Osteocyte (in vitro differentiated cells): ENCODE data around the gene FBXW9. TPM values are rescaled to one million over a fixed set of nuclear protein-coding genes. Genes with fewer than 3 reads are reported as not detected.

Experiments
- DNase-seq: peaks from one replicate; pipeline ENCODE4 v3.0.0; 2021; ENCODE audit warnings: mixed read lengths; ENCODE audit not compliant: unreplicated experiment; ENCODE audit errors: extremely low spot score
- H3K27ac Mint-ChIP-seq: one replicate; pipeline ENCODE4 v1.8.0; 2021; ENCODE audit warnings: mild to moderate bottlenecking, mixed read lengths; ENCODE audit not compliant: unreplicated experiment
- H3K27me3 Mint-ChIP-seq: one replicate; pipeline ENCODE4 v1.8.0; 2021; ENCODE audit warnings: mixed read lengths; ENCODE audit not compliant: unreplicated experiment
- H3K36me3 Mint-ChIP-seq: one replicate; pipeline ENCODE4 v1.8.0; 2021; ENCODE audit warnings: mixed read lengths; ENCODE audit not compliant: unreplicated experiment
- H3K4me1 Mint-ChIP-seq: one replicate; pipeline ENCODE4 v1.8.0; 2021; ENCODE audit warnings: mixed read lengths; ENCODE audit not compliant: unreplicated experiment
- H3K4me3 Mint-ChIP-seq: one replicate; pipeline ENCODE4 v1.8.0; 2021; ENCODE audit warnings: mild to moderate bottlenecking, moderate library complexity, mixed read lengths; ENCODE audit not compliant: unreplicated experiment
- H3K9me3 Mint-ChIP-seq: one replicate; pipeline ENCODE4 v1.8.0; 2021; ENCODE audit warnings: mixed read lengths; ENCODE audit not compliant: unreplicated experiment
- CTCF ChIP-seq: fragments of 200-600 bp; sonication (generic); IDR thresholded peaks from 2 replicates; pipeline ENCODE4 v1.5.0; 2021; ENCODE audit warnings: antibody characterized with exemption, mild to moderate bottlenecking, moderate library complexity
- total RNA-seq: library from RNA; stranded (reverse); gene quantifications from 2 replicates; pipeline ENCODE4 v1.2.1, GENCODE V29; 2021

Gene FBXW9
- total RNA-seq, 1 donor from 2014 or later: 10.9 TPM

GRCh38 chr19:12723641-12724426 lies 27.4 kb upstream of the FBXW9 start, which contains the start of gene TNPO2:
TSS of gene TNPO2 (minus strand) at chr19:12723932. CDS start at chr19:12720977, 2,955 bp downstream.
- H3K9me3 Mint-ChIP-seq: no peaks in the 10 kb centered on the region
- no peaks in the 10 kb centered on the region for H3K27me3 Mint-ChIP-seq
- peak within 1 kb of the TSS; percentile 96 for H3K27ac Mint-ChIP-seq
- H3K36me3 Mint-ChIP-seq: peaks cover 5% of the 10 kb centered on the region
- H3K4me3 Mint-ChIP-seq: peak within 1 kb of the TSS; percentile 91
- DNase-seq: no peak
- TF ChIP-seq CTCF: no peak
- peaks cover 31% of the 10 kb centered on the region for H3K4me1 Mint-ChIP-seq

GRCh38 chr19:12723381-12723640 lies 26.9 kb upstream of the FBXW9 start:
- Mint-ChIP-seq H3K9me3 (no peaks in the 10 kb centered on the region), H3K36me3 (peaks cover 10% of the 10 kb centered on the region), H3K27me3 (no peaks in the 10 kb centered on the region), H3K4me1 (peaks cover 32% of the 10 kb centered on the region), H3K4me3 (peak overlapping the region; percentile 91), H3K27ac (peak overlapping the region; percentile 96)
- DNase-seq: no peak
- no peak for TF ChIP-seq CTCF

- Mint-ChIP-seq H3K9me3 (no peaks in the 10 kb centered on the region), H3K4me1 (peaks cover 32% of the 10 kb centered on the region), H3K27me3 (no peaks in the 10 kb centered on the region), H3K4me3 (peak overlapping the region; percentile 91), H3K36me3 (peaks cover 8% of the 10 kb centered on the region), H3K27ac (peak overlapping the region; percentile 96)
- TF ChIP-seq CTCF: no peak
- DNase-seq: peak; percentile 97
Measured at GRCh38 chr19:12722566-12723380, 26.3 kb upstream of the FBXW9 start.

GRCh38 chr19:12721656-12722565 lies 25.5 kb upstream of the FBXW9 start:
- Mint-ChIP-seq H3K4me3 (peak overlapping the region; percentile 94), H3K27ac (peak overlapping the region; percentile 98), H3K9me3 (no peaks in the 10 kb centered on the region), H3K4me1 (peaks cover 32% of the 10 kb centered on the region), H3K27me3 (no peaks in the 10 kb centered on the region), H3K36me3 (peaks cover 8% of the 10 kb centered on the region)
- TF ChIP-seq CTCF: no peak
- no peak for DNase-seq
